KMS-11 (cell line): ENCODE measurements around the gene SLC2A1.

Source experiments
- H2AFZ ChIP-seq: fragments of 200-600 bp; sonication (generic); 2 replicates; pipeline ENCODE4 v1.6.1; 2016; ENCODE audit warnings: antibody characterized with exemption, mixed run types, low read depth
- H3K27ac ChIP-seq: fragments of 200-600 bp; sonication (generic); 2 replicates; pipeline ENCODE4 v1.6.1; 2016; ENCODE audit warnings: mild to moderate bottlenecking, mixed run types
- H3K27me3 ChIP-seq: fragments of 200-600 bp; sonication (generic); 2 replicates; pipeline ENCODE4 v1.6.1; 2017; ENCODE audit warnings: mild to moderate bottlenecking, low read depth, mixed run types, moderate library complexity; ENCODE audit not compliant: insufficient read depth
- H3K36me3 ChIP-seq: fragments of 200-600 bp; sonication (generic); 2 replicates; pipeline ENCODE4 v1.6.1; 2017; ENCODE audit warnings: mild to moderate bottlenecking, mixed run types; ENCODE audit not compliant: insufficient read depth
- H3K4me1 ChIP-seq: fragments of 200-600 bp; sonication (generic); 2 replicates; pipeline ENCODE4 v1.6.1; 2016; ENCODE audit warnings: mild to moderate bottlenecking, low read depth, mixed run types; ENCODE audit not compliant: poor library complexity, severe bottlenecking
- H3K4me2 ChIP-seq: fragments of 200-600 bp; sonication (generic); 2 replicates; pipeline ENCODE4 v1.7.0; 2016; ENCODE audit warnings: mild to moderate bottlenecking, mixed run types
- H3K4me3 ChIP-seq: fragments of 200-600 bp; sonication (generic); IDR thresholded peaks from 2 replicates; pipeline ENCODE4 v1.6.1; 2017; ENCODE audit warnings: low read depth, low read length, mixed read lengths; ENCODE audit not compliant: insufficient read depth
- H3K79me2 ChIP-seq: fragments of 200-600 bp; sonication (generic); 2 replicates; pipeline ENCODE4 v1.6.1; 2016; ENCODE audit warnings: low read depth, mixed run types; ENCODE audit not compliant: insufficient read depth
- H3K9ac ChIP-seq: fragments of 200-600 bp; sonication (generic); 2 replicates; pipeline ENCODE4 v1.6.1; 2016; ENCODE audit warnings: mild to moderate bottlenecking, mixed run types
- H4K20me1 ChIP-seq: fragments of 200-600 bp; sonication (generic); 2 replicates; pipeline ENCODE4 v1.6.1; 2016; ENCODE audit warnings: mild to moderate bottlenecking, mixed run types; ENCODE audit not compliant: insufficient read depth
- TF ChIP-seq, protein P1 (sequence below): fragments of 200-600 bp; sonication (generic); conservative IDR thresholded peaks from 2 replicates; pipeline ENCODE4 v1.6.1; 2017; ENCODE audit warnings: low read depth, mild to moderate bottlenecking, antibody characterized with exemption, low read length, moderate library complexity, mixed read lengths

SLC2A1 gene

DNA sequence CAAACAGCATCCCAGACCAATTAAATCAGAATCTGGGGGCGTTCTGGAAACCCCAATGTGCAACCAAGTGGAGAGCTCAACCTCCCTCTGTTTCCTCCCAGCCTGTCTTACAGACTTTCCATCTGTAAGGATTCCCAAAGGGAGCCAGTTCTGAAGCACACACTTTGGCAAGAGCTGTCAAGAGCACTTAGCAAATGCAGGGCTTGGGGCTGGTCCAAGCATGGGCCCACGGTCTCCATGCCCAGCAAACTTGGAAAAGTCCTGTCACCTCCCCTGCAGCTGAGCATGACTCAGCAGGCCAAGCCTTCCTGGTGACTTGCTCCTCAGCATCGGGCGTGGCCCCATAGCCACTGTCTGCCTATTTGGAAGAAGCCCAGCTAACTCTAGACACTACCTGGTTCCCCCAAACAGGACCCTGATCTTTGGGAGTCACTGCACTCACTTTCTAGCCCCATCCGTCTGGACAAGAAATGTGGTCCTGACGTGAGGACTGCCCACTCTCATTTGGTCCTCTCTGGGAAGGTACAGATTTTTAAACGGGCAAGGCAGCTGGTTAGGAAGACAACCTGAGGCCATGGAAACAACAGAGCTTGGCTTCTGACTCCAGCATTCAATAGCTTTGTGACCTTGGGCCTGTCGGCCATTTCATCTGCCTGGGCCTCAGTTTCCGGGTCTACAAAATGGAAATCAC is 16.9 kb downstream of the SLC2A1 start:
- Histone ChIP-seq H4K20me1 (no peaks in the 10 kb centered on the region), H3K79me2 (no peaks in the 10 kb centered on the region), H3K4me1 (peaks cover 20% of the 10 kb centered on the region), H3K27ac (no peak overlapping the region), H3K4me3 (no peak overlapping the region), H3K9ac (no peak overlapping the region), H2AFZ (no peak overlapping the region), H3K36me3 (no peaks in the 10 kb centered on the region), H3K27me3 (no peaks in the 10 kb centered on the region), H3K4me2 (no peak overlapping the region)
- TF ChIP-seq, protein P1, sequence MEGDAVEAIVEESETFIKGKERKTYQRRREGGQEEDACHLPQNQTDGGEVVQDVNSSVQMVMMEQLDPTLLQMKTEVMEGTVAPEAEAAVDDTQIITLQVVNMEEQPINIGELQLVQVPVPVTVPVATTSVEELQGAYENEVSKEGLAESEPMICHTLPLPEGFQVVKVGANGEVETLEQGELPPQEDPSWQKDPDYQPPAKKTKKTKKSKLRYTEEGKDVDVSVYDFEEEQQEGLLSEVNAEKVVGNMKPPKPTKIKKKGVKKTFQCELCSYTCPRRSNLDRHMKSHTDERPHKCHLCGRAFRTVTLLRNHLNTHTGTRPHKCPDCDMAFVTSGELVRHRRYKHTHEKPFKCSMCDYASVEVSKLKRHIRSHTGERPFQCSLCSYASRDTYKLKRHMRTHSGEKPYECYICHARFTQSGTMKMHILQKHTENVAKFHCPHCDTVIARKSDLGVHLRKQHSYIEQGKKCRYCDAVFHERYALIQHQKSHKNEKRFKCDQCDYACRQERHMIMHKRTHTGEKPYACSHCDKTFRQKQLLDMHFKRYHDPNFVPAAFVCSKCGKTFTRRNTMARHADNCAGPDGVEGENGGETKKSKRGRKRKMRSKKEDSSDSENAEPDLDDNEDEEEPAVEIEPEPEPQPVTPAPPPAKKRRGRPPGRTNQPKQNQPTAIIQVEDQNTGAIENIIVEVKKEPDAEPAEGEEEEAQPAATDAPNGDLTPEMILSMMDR: no peak

DNA sequence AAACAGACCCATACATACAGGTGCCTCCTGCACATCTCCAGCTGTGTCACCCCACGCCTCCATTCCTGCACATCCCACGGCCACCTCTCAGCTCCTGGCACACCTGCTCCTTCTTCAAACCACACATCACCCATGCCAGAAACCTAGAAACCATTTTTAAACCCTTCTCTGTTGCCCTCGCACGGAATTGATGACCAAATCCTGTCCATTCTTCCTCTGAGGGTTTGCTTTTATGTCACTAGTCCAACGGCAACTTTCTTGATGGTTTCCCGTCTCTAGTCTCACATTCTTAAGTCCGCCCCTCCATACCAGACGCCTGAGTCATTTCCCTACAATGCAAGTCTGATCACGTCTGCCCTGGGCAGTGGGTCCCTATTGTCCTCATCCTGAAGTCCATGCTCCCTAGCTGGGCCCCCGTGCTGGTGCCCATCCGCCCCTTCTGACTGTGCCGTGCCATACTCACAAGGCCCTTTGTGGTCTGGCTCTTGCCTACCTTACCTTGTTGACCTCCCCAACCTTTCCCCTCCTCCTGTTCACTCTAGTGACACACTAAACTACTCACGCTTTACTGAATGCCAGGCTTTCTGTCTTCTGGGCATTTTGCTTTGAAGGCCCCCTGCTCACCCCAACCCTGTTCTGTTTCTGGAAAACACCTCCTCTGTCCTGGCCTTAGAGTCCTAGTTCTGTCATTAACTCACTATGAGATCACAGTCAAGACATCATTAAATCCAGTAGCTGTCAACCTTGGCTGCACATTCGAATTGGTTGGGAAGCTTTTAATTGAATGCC is 17.6 kb downstream of the SLC2A1 start:
- Histone ChIP-seq H3K4me1 (peaks cover 25% of the 10 kb centered on the region), H3K36me3 (no peaks in the 10 kb centered on the region), H3K9ac (no peak overlapping the region), H3K79me2 (no peaks in the 10 kb centered on the region), H4K20me1 (no peaks in the 10 kb centered on the region), H2AFZ (no peak overlapping the region), H3K27me3 (no peaks in the 10 kb centered on the region), H3K4me3 (no peak overlapping the region), H3K27ac (no peak overlapping the region), H3K4me2 (no peak overlapping the region)
- TF ChIP-seq, protein P1: no peak

DNA sequence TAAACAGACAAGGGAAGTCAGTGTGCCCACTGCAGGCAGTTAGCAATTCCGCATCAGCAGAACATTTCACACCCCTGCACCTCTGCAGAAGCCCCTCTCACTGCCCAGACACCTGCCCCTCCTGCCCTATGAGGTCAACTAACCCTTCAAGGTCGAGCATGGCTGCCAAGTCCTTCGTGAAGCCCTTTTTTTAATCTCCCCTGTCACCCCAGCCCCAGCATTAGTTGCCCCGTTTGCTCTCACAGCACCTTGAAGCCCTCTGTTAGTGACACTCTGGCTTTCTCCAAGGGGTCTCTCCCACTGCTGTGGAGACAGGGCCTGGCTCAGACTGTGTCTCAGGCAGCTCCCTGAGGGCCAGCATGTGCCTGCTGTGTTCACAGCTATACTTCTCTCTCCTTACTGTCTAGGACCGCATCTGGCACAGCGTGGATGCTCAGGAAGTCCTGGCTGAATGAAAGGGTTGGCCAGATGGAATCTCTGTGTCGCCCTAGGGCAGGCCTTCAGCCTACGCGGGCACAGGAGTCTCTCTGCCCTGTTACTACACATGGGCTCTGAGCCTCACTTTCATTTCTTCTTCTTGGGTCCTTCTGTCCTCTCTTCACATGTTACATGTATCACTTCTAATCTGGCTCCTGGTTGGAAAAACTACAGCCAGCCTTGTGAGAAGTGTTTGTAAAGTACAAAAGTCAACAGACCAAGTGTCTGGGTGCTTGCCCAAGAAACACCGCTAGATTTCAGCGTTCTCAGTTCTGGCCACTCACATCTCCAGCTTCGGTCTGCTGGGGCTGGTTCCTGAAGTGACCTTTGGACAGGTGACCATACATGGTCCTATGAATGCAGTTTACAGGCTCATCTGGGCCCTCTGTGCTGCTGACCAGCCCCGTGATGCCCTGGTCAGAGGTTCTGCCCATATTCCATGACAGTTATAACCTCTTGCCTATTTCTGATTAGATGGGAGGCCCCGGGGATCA is 19.7 kb downstream of the SLC2A1 start:
- no peak overlapping the region for H3K27ac ChIP-seq
- H3K27me3 ChIP-seq: no peaks in the 10 kb centered on the region
- no peak overlapping the region for H3K9ac ChIP-seq
- peaks cover 14% of the 10 kb centered on the region for H3K4me1 ChIP-seq
- no peaks in the 10 kb centered on the region for H3K36me3 ChIP-seq
- H3K79me2 ChIP-seq: no peaks in the 10 kb centered on the region
- H2AFZ ChIP-seq: no peak overlapping the region
- TF ChIP-seq, protein P1: no peak
- H4K20me1 ChIP-seq: no peaks in the 10 kb centered on the region
- H3K4me3 ChIP-seq: no peak overlapping the region
- no peak overlapping the region for H3K4me2 ChIP-seq

DNA sequence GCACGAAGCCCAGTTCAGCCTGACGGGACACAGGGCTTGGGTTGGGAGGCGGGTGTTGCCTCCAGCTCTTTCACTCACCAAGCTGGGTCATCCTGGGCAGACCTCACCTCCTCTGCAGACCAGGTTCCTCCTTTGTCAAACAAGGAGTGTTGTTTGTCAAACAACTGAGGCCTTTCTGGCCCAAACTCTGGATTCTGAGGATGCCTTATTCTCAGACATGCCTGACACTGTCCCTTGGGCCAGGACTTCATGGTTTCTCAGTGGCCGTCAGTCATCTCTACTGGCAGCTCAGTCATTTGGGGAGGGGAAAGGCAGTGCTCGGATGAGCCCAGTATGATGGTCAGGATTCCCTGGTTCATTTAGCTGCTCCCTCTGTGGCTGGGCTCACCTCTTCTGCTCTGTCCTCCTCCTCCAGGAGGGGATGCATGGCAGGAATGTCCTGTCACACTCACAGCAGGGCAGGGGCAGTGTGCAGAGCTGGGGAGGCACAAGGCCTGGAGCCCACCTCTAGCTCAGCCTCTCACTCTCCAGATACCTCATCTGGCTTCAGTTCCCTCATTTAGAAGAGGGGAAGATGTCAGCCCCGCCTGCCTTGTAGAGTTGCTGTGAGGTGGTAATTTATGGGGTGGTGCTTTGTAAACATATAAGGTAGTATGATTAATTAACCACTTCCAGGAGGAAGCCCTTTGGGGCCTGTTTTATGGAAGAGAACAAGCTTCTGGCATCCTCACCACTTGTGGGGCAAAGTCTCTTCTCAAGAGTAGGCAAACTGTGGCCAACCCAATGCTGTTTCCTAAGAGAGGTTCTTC is 20.6 kb downstream of the SLC2A1 start:
- no peak overlapping the region for H3K4me3 ChIP-seq
- TF ChIP-seq, protein P1: no peak
- H3K27ac ChIP-seq: no peak overlapping the region
- H3K9ac ChIP-seq: no peak overlapping the region
- no peaks in the 10 kb centered on the region for H3K27me3 ChIP-seq
- no peaks in the 10 kb centered on the region for H3K79me2 ChIP-seq
- H2AFZ ChIP-seq: no peak overlapping the region
- peaks cover 14% of the 10 kb centered on the region for H3K4me1 ChIP-seq
- H3K36me3 ChIP-seq: no peaks in the 10 kb centered on the region
- no peak overlapping the region for H3K4me2 ChIP-seq
- no peaks in the 10 kb centered on the region for H4K20me1 ChIP-seq
